CD4-positive, alpha-beta memory T cell (primary cell): ENCODE measurements around the gene TRAPPC10. TPM values are rescaled to one million over a fixed set of nuclear protein-coding genes. Genes with fewer than 3 reads are reported as not detected.

Experiments
- CTCF ChIA-PET: fragments of 350-600 bp; sonication (Branson Sonifier 250); formaldehyde crosslinking; loops from one replicate; lab custom pipeline; 2021; ENCODE audit warnings: inconsistent platforms; ENCODE audit not compliant: partially characterized antibody; lab: Charles Lee
- POLR2A ChIA-PET: fragments of 350-600 bp; sonication (Branson Sonifier 250); formaldehyde crosslinking; loops from one replicate; lab custom pipeline; 2021; ENCODE audit not compliant: partially characterized antibody; lab: Charles Lee
- DNase-seq, 5 donors: peaks; one replicate each; pipeline versions ENCODE4 v3.0.0 to v3.0.0-alpha.2; 2020 to 2022; ENCODE audit warnings: mixed read lengths in 1 of 5
- H3K27ac ChIP-seq: one replicate; pipeline ENCODE4 v1.7.0; 2013; ENCODE audit warnings: low read depth, low read length
- H3K27me3 ChIP-seq: 2 replicates; pipeline ENCODE4 v1.7.0; 2013; ENCODE audit warnings: mild to moderate bottlenecking, low read length, moderate library complexity; ENCODE audit not compliant: insufficient read depth
- H3K36me3 ChIP-seq: 2 replicates; pipeline ENCODE4 v1.7.0; 2013; ENCODE audit warnings: mild to moderate bottlenecking, low read length, moderate library complexity; ENCODE audit not compliant: insufficient read depth
- H3K4me1 ChIP-seq: 2 replicates; pipeline ENCODE4 v1.7.0; 2013; ENCODE audit warnings: mild to moderate bottlenecking, low read length, moderate library complexity; ENCODE audit not compliant: insufficient read depth
- H3K4me3 ChIP-seq, 2 donors: one replicate each; pipeline ENCODE4 v1.7.0; 2013; ENCODE audit warnings: low read length in 2 of 2, mild to moderate bottlenecking in 1 of 2
- H3K9me3 ChIP-seq, 2 donors: one replicate each; pipeline ENCODE4 v1.7.0; 2013; ENCODE audit warnings: low read length in 2 of 2, control low read depth in 1 of 2; ENCODE audit not compliant: control insufficient read depth in 1 of 2
- H3K27ac Mint-ChIP-seq, 7 donors: one replicate each; pipeline ENCODE4 v1.8.0; 2020 to 2021; ENCODE audit warnings: mixed read lengths in 7 of 7, mild to moderate bottlenecking in 6 of 7, inconsistent platforms in 3 of 7, moderate library complexity in 3 of 7
- H3K27me3 Mint-ChIP-seq, 2 donors: one replicate each; pipeline ENCODE4 v1.8.0; 2020 to 2021; ENCODE audit warnings: mixed read lengths in 2 of 2
- H3K36me3 Mint-ChIP-seq, 2 donors: one replicate each; pipeline ENCODE4 v1.8.0; 2020 to 2021; ENCODE audit warnings: mixed read lengths in 2 of 2, inconsistent platforms in 1 of 2, mild to moderate bottlenecking in 1 of 2
- H3K4me1 Mint-ChIP-seq, 4 donors: one replicate each; pipeline ENCODE4 v1.8.0; 2020 to 2021; ENCODE audit warnings: mixed read lengths in 4 of 4, mild to moderate bottlenecking in 1 of 4
- H3K4me3 Mint-ChIP-seq, 8 donors: one replicate each; pipeline ENCODE4 v1.8.0; 2020 to 2021; ENCODE audit warnings: mixed read lengths in 8 of 8, mild to moderate bottlenecking in 7 of 8, moderate library complexity in 6 of 8, inconsistent platforms in 3 of 8
- H3K9me3 Mint-ChIP-seq, 8 donors: one replicate each; pipeline ENCODE4 v1.8.0; 2020 to 2021; ENCODE audit warnings: mixed read lengths in 8 of 8, mild to moderate bottlenecking in 5 of 8, inconsistent platforms in 3 of 8, moderate library complexity in 1 of 8
- intact Hi-C: fragments of 100-400 bp; cut with micrococcal nuclease; formaldehyde crosslinking; loops from one replicate; pipeline ENCODE4 v1.15.1; 2023
- polyA plus RNA-seq, 2 donors: library from polyadenylated mRNA; unstranded; fragments of 300-500 nt; fragmentation: Illumina TruSeq; gene quantifications; one replicate each; pipeline ENCODE4 v1.2.3, GENCODE V29; 2021
- total RNA-seq, 2 experiments: library from RNA; stranded (reverse); gene quantifications; one replicate each; pipeline ENCODE4 v1.2.3, GENCODE V29; 2021

Gene TRAPPC10
- total and polyA plus RNA-seq, 4 experiments from 2014 or later, result 17.7 to 95.5 (median 67.2) TPM

DNA sequence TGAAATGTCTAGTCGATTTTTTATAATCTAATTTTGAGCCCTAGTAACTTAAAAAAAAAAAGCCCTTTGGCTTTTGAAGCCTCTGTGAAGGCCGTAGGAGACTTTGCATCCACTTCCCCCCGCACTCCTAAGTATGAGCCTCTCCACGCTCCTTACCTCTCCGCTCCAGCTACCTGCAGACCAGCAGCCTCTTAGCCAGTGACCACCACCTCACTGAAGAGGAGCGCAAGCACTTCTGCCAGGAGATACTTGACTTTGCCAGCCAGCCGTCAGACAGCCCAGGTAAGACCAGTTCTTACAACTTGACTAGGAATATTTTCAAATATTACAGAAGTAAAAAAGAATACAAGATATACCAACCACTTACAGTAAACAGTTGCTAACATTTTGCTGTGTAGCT is 67.7 kb downstream of the TRAPPC10 start:
- no peak for DNase-seq
- Mint-ChIP-seq H3K4me3 (peak overlapping the region in 3 of 8 donors; percentile 17 to 57 (median 27)), H3K36me3 (peaks cover 55 to 80% of the 10 kb centered on the region in 2 donors), H3K4me1 (peaks cover 52 to 81% (median 63%) of the 10 kb centered on the region in 4 donors), H3K27me3 (no peaks in the 10 kb centered on the region), H3K9me3 (no peaks in the 10 kb centered on the region), H3K27ac (peak overlapping the region; percentile 59 to 92 (median 85))
- H3K27ac ChIP-seq, result no peak overlapping the region
- intact Hi-C loops, result no loop called here
- ChIA-PET CTCF (no interaction called here), POLR2A (interaction anchor here (4.7 kb wide), 1 partner anchor 9 kb away, joined by 25 read pairs; no protein-coding TSS in a partner anchor)
- no peaks in the 10 kb centered on the region for H3K9me3 ChIP-seq
- H3K4me1 ChIP-seq, result peaks cover 67% of the 10 kb centered on the region
- no peak overlapping the region for H3K4me3 ChIP-seq
- peaks cover 49% of the 10 kb centered on the region for H3K36me3 ChIP-seq
- no peaks in the 10 kb centered on the region for H3K27me3 ChIP-seq

DNA sequence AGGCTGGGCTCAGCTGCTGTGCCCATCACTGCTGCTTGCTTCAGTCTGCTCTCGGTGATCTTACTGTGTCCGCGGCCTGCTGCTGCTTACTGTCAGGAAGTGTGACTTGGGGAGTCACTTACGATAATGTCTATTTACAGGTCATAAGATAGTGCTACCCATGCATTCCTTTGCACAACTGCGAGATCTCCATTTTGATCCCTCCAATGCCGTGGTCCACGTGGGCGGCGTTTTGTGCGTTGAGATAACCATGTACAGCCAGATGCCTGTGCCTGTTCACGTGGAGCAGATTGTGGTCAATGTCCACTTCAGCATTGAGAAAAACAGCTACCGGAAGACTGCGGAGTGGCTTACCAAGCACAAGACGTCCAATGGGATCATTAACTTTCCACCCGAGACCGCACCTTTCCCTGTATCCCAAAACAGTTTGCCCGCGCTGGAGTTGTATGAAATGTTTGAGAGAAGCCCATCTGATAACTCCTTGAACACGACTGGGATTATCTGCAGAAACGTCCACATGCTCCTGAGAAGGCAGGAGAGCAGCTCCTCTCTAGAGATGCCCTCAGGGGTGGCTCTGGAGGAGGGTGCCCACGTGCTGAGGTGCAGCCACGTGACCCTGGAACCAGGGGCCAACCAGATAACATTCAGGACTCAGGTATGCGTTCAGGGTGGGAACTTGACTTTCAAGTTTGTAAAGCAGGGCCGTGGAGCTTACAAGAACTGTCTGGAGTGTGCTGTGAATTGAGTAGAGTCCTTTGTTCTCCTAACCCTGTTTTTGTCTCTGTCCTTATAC is 70.7 kb downstream of the TRAPPC10 start:
- no peak for DNase-seq
- H3K27me3 Mint-ChIP-seq, result no peaks in the 10 kb centered on the region
- H3K4me3 Mint-ChIP-seq, result peak overlapping the region; percentile 74 to 82 (median 81)
- Histone ChIP-seq H3K27ac (peak overlapping the region; percentile 71), H3K4me3 (peak overlapping the region in 1 of 2 donors; percentile 11), H3K4me1 (peaks cover 97% of the 10 kb centered on the region), H3K27me3 (no peaks in the 10 kb centered on the region), H3K36me3 (peaks cover 38% of the 10 kb centered on the region), H3K9me3 (no peaks in the 10 kb centered on the region)
- CTCF ChIA-PET, result interaction anchor here (0.5 to 3.3 kb wide), 7 partner anchors 8 to 215 kb away, joined by 3 to 17 read pairs (median 6); no protein-coding TSS in a partner anchor
- peak overlapping the region; percentile 89 to 98 (median 95) for H3K27ac Mint-ChIP-seq
- peaks cover 63 to 97% (median 84%) of the 10 kb centered on the region in 4 donors for H3K4me1 Mint-ChIP-seq
- POLR2A ChIA-PET, result interaction anchor here (0.7 to 4.5 kb wide), 12 partner anchors 8 to 790 kb away, joined by 3 to 63 read pairs (median 4); partner anchors contain the start of genes PFKL, PTTG1IP and TRAPPC10
- H3K9me3 Mint-ChIP-seq, result no peaks in the 10 kb centered on the region
- H3K36me3 Mint-ChIP-seq, result peaks cover 60 to 81% of the 10 kb centered on the region in 2 donors
- intact Hi-C loops, result no loop called here

DNA sequence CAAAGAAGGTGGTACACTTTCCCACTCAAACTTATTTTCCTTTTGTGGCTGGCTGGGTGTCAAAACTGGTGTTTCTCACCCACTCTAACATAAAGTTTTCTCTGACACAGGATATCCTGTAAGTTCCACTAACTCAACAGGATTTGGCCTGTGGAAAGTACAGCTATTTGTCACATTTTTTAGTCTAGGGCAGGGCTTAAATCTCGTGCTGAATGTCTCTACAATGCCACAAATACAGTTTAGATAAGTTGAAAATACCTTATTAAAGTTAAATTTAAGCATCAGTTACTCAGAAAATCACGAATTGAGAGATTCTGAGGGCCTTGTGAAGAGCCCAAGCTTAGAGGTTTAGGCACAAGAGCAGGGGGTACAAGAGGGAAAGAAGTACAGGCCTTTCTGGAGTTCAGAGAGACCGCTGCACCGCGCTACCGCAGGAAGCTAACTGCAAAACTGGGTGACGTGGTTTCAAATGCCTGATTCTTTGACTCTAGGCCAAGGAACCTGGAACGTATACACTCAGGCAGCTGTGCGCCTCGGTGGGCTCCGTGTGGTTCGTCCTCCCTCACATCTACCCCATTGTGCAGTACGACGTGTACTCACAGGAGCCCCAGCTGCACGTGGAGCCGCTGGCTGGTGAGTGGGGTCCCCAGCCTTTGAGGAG is 71.7 kb downstream of the TRAPPC10 start:
- peaks cover 64 to 80% of the 10 kb centered on the region in 2 donors for H3K36me3 Mint-ChIP-seq
- Histone ChIP-seq H3K4me1 (peaks cover 97% of the 10 kb centered on the region), H3K9me3 (no peaks in the 10 kb centered on the region), H3K4me3 (peak overlapping the region; percentile 1 to 30), H3K27ac (peak overlapping the region; percentile 71), H3K36me3 (peaks cover 46% of the 10 kb centered on the region), H3K27me3 (no peaks in the 10 kb centered on the region)
- no peaks in the 10 kb centered on the region for H3K9me3 Mint-ChIP-seq
- H3K4me3 Mint-ChIP-seq, result peak overlapping the region; percentile 74 to 82 (median 81)
- peak overlapping the region; percentile 89 to 98 (median 95) for H3K27ac Mint-ChIP-seq
- DNase-seq, result peak; percentile 79 to 86 (median 83)
- H3K27me3 Mint-ChIP-seq, result no peaks in the 10 kb centered on the region
- peaks cover 62 to 97% (median 84%) of the 10 kb centered on the region in 4 donors for H3K4me1 Mint-ChIP-seq
- POLR2A ChIA-PET, result interaction anchor here (0.7 to 4.5 kb wide), 17 partner anchors 8 to 837 kb away, joined by 3 to 63 read pairs (median 4); partner anchors contain the start of genes ITGB2, PFKL, PTTG1IP and TRAPPC10
- CTCF ChIA-PET, result interaction anchor here (0.8 to 3.3 kb wide), 9 partner anchors 9 to 222 kb away, joined by 3 to 17 read pairs (median 6); no protein-coding TSS in a partner anchor
- intact Hi-C loops, result loop anchor here (1.0 kb wide), 1 partner anchor 18 kb away; no protein-coding TSS in a partner anchor

DNA sequence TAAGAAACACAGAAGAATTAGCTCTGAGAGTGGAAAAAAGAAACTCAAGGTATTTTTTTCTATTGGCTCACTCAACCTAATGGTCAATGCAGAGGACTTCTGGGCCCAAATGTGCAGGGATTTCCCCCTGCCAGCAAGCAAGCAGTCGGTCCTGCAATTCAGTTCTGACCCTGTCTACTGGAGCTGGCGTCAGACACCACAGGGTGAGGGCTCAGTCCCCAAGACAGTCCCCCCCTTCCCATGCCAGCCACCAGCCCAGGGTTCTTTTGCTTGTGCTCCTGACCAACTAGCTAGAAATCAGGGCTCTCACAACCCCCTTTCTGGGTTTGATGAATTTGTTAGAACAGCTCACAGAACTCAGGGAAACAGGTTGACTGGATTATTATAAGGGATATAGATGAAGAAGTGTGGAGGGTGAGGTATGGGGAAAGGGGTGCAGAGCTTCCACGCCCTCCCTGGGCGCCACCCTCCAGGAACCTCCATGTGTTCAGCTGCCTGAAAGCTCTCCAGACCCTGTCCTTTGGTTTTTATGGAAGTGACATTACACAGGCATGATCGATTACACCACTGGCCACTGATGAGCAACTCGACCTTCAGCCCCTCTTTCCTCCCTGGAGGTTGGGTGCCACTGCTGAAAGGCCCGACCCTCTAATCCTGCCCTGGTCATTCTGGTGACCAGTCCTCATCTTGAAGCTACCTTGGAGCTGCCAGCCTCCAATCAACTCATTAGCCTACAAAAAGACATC is 72.6 kb downstream of the TRAPPC10 start:
- CTCF ChIA-PET, result interaction anchor here (0.8 to 3.3 kb wide), 7 partner anchors 9 to 221 kb away, joined by 3 to 17 read pairs (median 6); no protein-coding TSS in a partner anchor
- no peaks in the 10 kb centered on the region for H3K27me3 ChIP-seq
- peaks cover 97% of the 10 kb centered on the region for H3K4me1 ChIP-seq
- POLR2A ChIA-PET, result interaction anchor here (0.7 to 4.5 kb wide), 13 partner anchors 9 to 836 kb away, joined by 3 to 63 read pairs (median 4); partner anchors contain the start of genes ITGB2, PTTG1IP and TRAPPC10
- peak overlapping the region; percentile 30 to 37 for H3K4me3 ChIP-seq
- H3K27ac Mint-ChIP-seq, result peak overlapping the region; percentile 89 to 98 (median 95)
- peaks cover 65 to 99% (median 87%) of the 10 kb centered on the region in 4 donors for H3K4me1 Mint-ChIP-seq
- H3K36me3 ChIP-seq, result peaks cover 40% of the 10 kb centered on the region
- no peaks in the 10 kb centered on the region for H3K9me3 Mint-ChIP-seq
- peak overlapping the region; percentile 71 for H3K27ac ChIP-seq
- peaks cover 68 to 82% of the 10 kb centered on the region in 2 donors for H3K36me3 Mint-ChIP-seq
- no peaks in the 10 kb centered on the region for H3K27me3 Mint-ChIP-seq
- no peak for DNase-seq
- H3K4me3 Mint-ChIP-seq, result peak overlapping the region; percentile 74 to 82 (median 81)
- intact Hi-C loops, result loop anchor here (1.0 kb wide), 1 partner anchor 19 kb away; no protein-coding TSS in a partner anchor
- H3K9me3 ChIP-seq, result no peaks in the 10 kb centered on the region

DNA sequence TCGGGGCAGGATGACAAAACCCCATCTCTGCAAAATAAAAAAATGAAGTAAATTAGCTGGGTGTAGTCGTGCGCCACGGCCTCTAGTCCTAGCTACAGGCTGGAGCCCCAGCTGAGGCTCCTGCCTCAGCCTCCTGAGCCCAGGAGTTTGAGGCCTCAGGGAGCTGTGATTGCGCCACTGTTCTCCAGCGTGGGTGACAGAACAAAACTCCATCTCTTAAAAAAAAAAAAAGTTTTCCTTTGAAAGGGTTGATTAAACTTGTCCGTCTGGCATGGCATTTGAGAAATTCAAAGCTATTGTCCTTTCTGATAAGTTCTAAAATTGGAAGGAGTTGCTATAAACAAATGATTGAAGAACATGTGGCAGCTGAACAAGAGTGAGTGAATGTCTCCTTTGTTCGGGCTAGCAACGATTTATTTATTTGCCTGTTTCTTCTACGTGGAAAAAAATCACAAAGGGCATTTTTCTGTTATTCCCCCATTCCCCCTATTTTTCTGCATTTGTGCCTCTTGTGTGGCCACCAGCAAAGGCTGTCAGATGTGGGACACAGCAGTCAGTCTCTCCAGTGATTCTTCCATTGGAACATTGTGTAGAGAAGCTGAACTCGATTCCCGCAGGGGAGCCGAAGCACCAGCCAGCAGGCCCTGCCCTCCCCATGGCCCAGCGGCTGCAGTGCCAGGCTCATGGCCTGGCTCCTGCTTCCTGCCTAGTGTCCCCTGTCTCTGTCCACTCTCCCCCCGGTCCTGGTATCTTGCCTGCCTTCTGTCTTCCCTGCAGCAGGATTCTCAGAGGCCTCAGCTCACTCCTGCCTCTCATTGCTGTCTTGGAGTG is 73.6 kb downstream of the TRAPPC10 start:
- H3K27ac Mint-ChIP-seq, result peak overlapping the region; percentile 89 to 98 (median 95)
- H3K36me3 Mint-ChIP-seq, result peaks cover 70 to 82% of the 10 kb centered on the region in 2 donors
- H3K4me1 Mint-ChIP-seq, result peaks cover 72 to 100% (median 91%) of the 10 kb centered on the region in 4 donors
- Histone ChIP-seq H3K9me3 (no peaks in the 10 kb centered on the region), H3K4me3 (no peak overlapping the region), H3K27me3 (no peaks in the 10 kb centered on the region), H3K36me3 (peaks cover 32% of the 10 kb centered on the region), H3K4me1 (peaks cover 100% of the 10 kb centered on the region), H3K27ac (peak overlapping the region; percentile 71)
- ChIA-PET POLR2A (interaction anchor here (0.6 to 4.5 kb wide), 7 partner anchors 9 to 249 kb away, joined by 3 to 63 read pairs (median 9); partner anchors contain the start of gene TRAPPC10), CTCF (interaction anchor here (0.7 to 3.3 kb wide), 3 partner anchors 11 to 807 kb away, joined by 3 to 17 read pairs (median 3); no protein-coding TSS in a partner anchor)
- H3K9me3 Mint-ChIP-seq, result no peaks in the 10 kb centered on the region
- H3K27me3 Mint-ChIP-seq, result no peaks in the 10 kb centered on the region
- intact Hi-C loops, result no loop called here
- peak overlapping the region; percentile 74 to 82 (median 81) for H3K4me3 Mint-ChIP-seq
- no peak for DNase-seq
